Lung (tissue), 12 donors: Measurements from ENCODE around the gene TXNRD2. TPM values are rescaled to one million over a fixed set of nuclear protein-coding genes. Genes with fewer than 3 reads are reported as not detected.

Source experiments
- ATAC-seq: fragments of 200-7000 bp; cut with Tn5 transposase; one replicate; pipeline ENCODE4 v1.9.1; 2020; ENCODE audit warnings: moderate number of reproducible peaks; ENCODE audit not compliant: insufficient read depth, low FRiP score
- DNase-seq, 3 donors: peaks; one replicate each; pipeline ENCODE4 v3.0.0-alpha.2; 2013 to 2017
- H3K27ac ChIP-seq, 2 donors: one replicate each; pipeline ENCODE4 v1.5.1; 2013; ENCODE audit warnings: mild to moderate bottlenecking in 2 of 2, moderate library complexity in 2 of 2, control low read depth in 1 of 2, inconsistent platforms in 1 of 2, low read depth in 1 of 2, low read length in 1 of 2
- H3K27me3 ChIP-seq, 3 donors: one replicate each; pipeline ENCODE4 v1.5.1; 2013; ENCODE audit warnings: low read length in 2 of 3; ENCODE audit not compliant: control insufficient read depth in 3 of 3, insufficient read depth in 3 of 3
- H3K36me3 ChIP-seq, 4 donors: one replicate each; pipeline ENCODE4 v1.5.1; 2013; ENCODE audit warnings: low read length in 4 of 4, mild to moderate bottlenecking in 1 of 4, moderate library complexity in 1 of 4; ENCODE audit not compliant: control insufficient read depth in 4 of 4, insufficient read depth in 4 of 4
- H3K4me1 ChIP-seq, 5 donors: one replicate each; pipeline ENCODE4 v1.5.1; 2013; ENCODE audit warnings: low read length in 5 of 5, mild to moderate bottlenecking in 2 of 5, moderate library complexity in 1 of 5; ENCODE audit not compliant: control insufficient read depth in 5 of 5, insufficient read depth in 5 of 5
- H3K4me3 ChIP-seq: one replicate; pipeline ENCODE4 v1.5.1; 2013; ENCODE audit warnings: mild to moderate bottlenecking, control low read depth, moderate library complexity
- H3K9ac ChIP-seq, 2 donors: one replicate each; pipeline ENCODE4 v1.5.1; 2013; ENCODE audit warnings: low read length in 2 of 2, control low read depth in 1 of 2; ENCODE audit not compliant: insufficient read depth in 1 of 2
- H3K9me3 ChIP-seq, 4 donors: one replicate each; pipeline ENCODE4 v1.5.1; 2013; ENCODE audit warnings: low read length in 3 of 4, mild to moderate bottlenecking in 1 of 4, moderate library complexity in 1 of 4; ENCODE audit not compliant: control insufficient read depth in 4 of 4, insufficient read depth in 3 of 4
- CTCF ChIP-seq: IDR thresholded peaks from 2 replicates; pipeline ENCODE4 v1.5.1; 2012; ENCODE audit warnings: mild to moderate bottlenecking; ENCODE audit errors: control extremely low read depth, extremely low read depth
- WGBS, 2 donors: extraction: QIAGEN DNeasy Blood & Tissue Kit; methylation state at CpG; one replicate each; pipeline ENCODE4 v1.1.7; 2013; 5-methylcytosine and 5-hydroxymethylcytosine counted together
- polyA plus RNA-seq, 2 donors: library from polyadenylated mRNA; stranded (reverse); fragments of 200-250 nt; gene quantifications; one replicate each; pipeline ENCODE4 v1.2.1, GENCODE V29; 2013
- total RNA-seq, 2 donors: library from RNA; depleted of rRNA in 1 of 2; stranded (reverse); fragments of >200 nt in 1 of 2; gene quantifications; one replicate each; pipeline ENCODE4 v1.2.1, GENCODE V29; 2014 to 2021
- donor health status: control.
- donor health status: control.
- donor health status: Bipolar disorder and iron deficiency.
- donor health status: healthy.
- donor health status: DM: yes; HTN: yes; CAD: no.

The TXNRD2 gene
- total and polyA plus RNA-seq, 4 donors = 20.3 to 59.2 (median 32.2) TPM

GRCh38 chr22:19933341-19934241 is 8.0 kb downstream of the TXNRD2 start:
- Histone ChIP-seq H3K36me3 (peaks cover 0 to 7% (median 0%) of the 10 kb centered on the region in 4 donors), H3K27me3 (no peaks in the 10 kb centered on the region), H3K9ac (no peak overlapping the region), H3K4me3 (no peak overlapping the region), H3K9me3 (peaks cover 0 to 5% (median 0%) of the 10 kb centered on the region in 4 donors), H3K27ac (no peak overlapping the region), H3K4me1 (peaks cover 0 to 3% (median 0%) of the 10 kb centered on the region in 5 donors)
- 88 to 89% methylated on average over 9 of the region's 9 CpGs for whole genome bisulfite sequencing, 2 donors
- TF ChIP-seq CTCF = no peak
- no peak for DNase-seq
- ATAC-seq = no peak

GRCh38 chr22:19932367-19933206 is 9.0 kb downstream of the TXNRD2 start:
- DNase-seq = no peak
- Histone ChIP-seq H3K9ac (no peak overlapping the region), H3K36me3 (peaks cover 0 to 7% (median 0%) of the 10 kb centered on the region in 4 donors), H3K27ac (no peak overlapping the region), H3K27me3 (no peaks in the 10 kb centered on the region), H3K4me1 (peaks cover 0 to 3% (median 0%) of the 10 kb centered on the region in 5 donors), H3K4me3 (no peak overlapping the region), H3K9me3 (peaks cover 0 to 5% (median 0%) of the 10 kb centered on the region in 4 donors)
- no peak for TF ChIP-seq CTCF
- WGBS, 2 donors = 57 to 62% methylated on average over 12 of the region's 12 CpGs
- peak; percentile 51 for ATAC-seq

GRCh38 chr22:19931514-19931913 is 10.1 kb downstream of the TXNRD2 start:
- DNase-seq (no peak), ATAC-seq (no peak)
- 98 to 99% methylated on average over 8 of the region's 8 CpGs for WGBS, 2 donors
- TF ChIP-seq CTCF = no peak
- Histone ChIP-seq H3K27ac (no peak overlapping the region), H3K9ac (no peak overlapping the region), H3K4me1 (peaks cover 0 to 3% (median 0%) of the 10 kb centered on the region in 5 donors), H3K9me3 (peaks cover 0 to 3% (median 0%) of the 10 kb centered on the region in 4 donors), H3K4me3 (no peak overlapping the region), H3K27me3 (no peaks in the 10 kb centered on the region), H3K36me3 (peaks cover 0 to 7% (median 0%) of the 10 kb centered on the region in 4 donors)
